Smooth muscle cell of trachea (primary cell): Measurements from ENCODE around the gene COLEC12. TPM values are rescaled to one million over a fixed set of nuclear protein-coding genes. Genes with fewer than 3 reads are reported as not detected.

ENCODE experiments used
- total RNA-seq: library from RNA; depleted of rRNA; stranded (reverse); fragments of >200 nt; gene quantifications from 2 replicates; pipeline ENCODE4 v1.2.1, GENCODE V29; 2014

COLEC12 gene
- total RNA-seq, result 122 and 177 TPM in 2 replicates

GRCh38 chr18:500632-501405, at the start of gene COLEC12:
COLEC12 (minus strand) TSS chr18:500701; CDS start chr18:500514, 187 bp downstream.

DNA sequence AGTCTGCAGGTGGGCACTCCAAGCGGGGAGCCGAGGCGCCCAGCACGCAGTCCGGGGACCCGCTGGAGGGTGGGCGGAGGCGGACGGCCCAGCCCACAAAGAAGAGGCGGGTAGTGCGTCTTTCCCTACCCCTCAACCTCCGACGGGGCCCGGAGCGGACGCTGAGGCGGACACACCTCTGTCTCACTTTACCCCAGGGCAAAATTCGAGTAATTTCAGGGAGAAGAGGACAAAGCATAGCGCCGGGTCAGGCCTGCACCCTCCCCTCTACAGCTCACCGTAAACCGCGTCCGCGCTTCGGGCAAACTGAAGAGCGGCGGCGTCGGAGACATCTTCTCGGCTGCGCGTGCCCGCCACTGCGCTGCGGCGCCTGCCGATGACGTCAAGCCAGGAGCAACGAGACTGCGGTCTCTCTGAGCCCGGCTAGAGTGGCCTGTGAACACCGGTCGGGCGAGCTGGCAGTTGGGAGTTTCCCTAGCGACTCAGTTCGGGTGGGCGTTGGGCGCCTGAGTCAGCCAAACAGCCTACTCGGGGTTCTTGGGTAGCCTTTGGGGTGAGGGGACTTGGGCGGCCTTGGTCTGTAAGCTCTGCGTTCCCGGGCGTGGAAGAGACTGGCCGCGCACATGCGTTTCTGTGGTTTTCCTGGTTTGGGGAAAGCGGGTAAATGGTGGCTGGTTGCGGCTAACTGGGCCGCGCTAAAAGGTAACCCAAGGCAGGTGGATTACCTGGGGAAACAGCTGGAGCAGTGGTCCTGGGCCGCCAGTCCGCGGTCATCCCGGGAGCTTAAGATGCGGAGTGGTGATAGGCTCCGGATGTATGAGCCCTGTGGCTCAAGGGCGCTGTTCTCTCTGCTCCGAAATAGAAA, 232.6 kb downstream of the COLEC12 start, which contains the start of gene THOC1:
THOC1 (minus strand) TSS at position 360 of the 865 bp plus-strand sequence; CDS start at position 332, 28 bp downstream.

Other genes starting within 250 kb of the COLEC12 start
- gene THOC1, start 232.7 kb downstream of the COLEC12 start, total RNA-seq, result 29.6 and 50.6 TPM in 2 replicates
- gene CETN1, start 79.7 kb upstream of the COLEC12 start, total RNA-seq, result not detected in 2 replicates
- gene CLUL1, start 96.3 kb upstream of the COLEC12 start, total RNA-seq, result not detected in 2 replicates
- gene TYMS, start 157.0 kb upstream of the COLEC12 start, total RNA-seq, result 17.2 and 57.2 TPM in 2 replicates
- gene ENOSF1, start 211.9 kb upstream of the COLEC12 start, total RNA-seq, result 39.9 and 59.1 TPM in 2 replicates